Liver (tissue), 9 donors: ENCODE data around the gene DNHD1. TPM values are rescaled to one million over a fixed set of nuclear protein-coding genes. Genes with fewer than 3 reads are reported as not detected.

Experiments used
- DNase-seq: peaks from one replicate; pipeline ENCODE4 v3.0.0-alpha.2; 2017; ENCODE audit warnings: low spot score
- H3K27ac ChIP-seq, 2 donors: one replicate each; pipeline ENCODE4 v1.7.0; 2013; ENCODE audit warnings: inconsistent platforms in 2 of 2, low read length in 2 of 2, control low read depth in 1 of 2, low read depth in 1 of 2, mild to moderate bottlenecking in 1 of 2
- H3K27me3 ChIP-seq, 4 donors: one replicate each; pipeline versions ENCODE4 v1.6.1 to v1.7.0; 2013; ENCODE audit warnings: low read length in 3 of 4, inconsistent platforms in 1 of 4, mild to moderate bottlenecking in 1 of 4, moderate library complexity in 1 of 4; ENCODE audit not compliant: control insufficient read depth in 4 of 4, insufficient read depth in 4 of 4
- H3K36me3 ChIP-seq, 4 donors: one replicate each; pipeline versions ENCODE4 v1.6.1 to v1.7.0; 2013; ENCODE audit warnings: low read length in 3 of 4, mild to moderate bottlenecking in 3 of 4, low read depth in 1 of 4, moderate library complexity in 1 of 4; ENCODE audit not compliant: control insufficient read depth in 4 of 4, insufficient read depth in 3 of 4
- H3K4me1 ChIP-seq, 4 donors: one replicate each; pipeline versions ENCODE4 v1.6.1 to v1.7.0; 2013; ENCODE audit warnings: low read length in 3 of 4, mild to moderate bottlenecking in 3 of 4, moderate library complexity in 1 of 4; ENCODE audit not compliant: control insufficient read depth in 4 of 4, insufficient read depth in 4 of 4
- H3K4me3 ChIP-seq, 3 donors: one replicate each; pipeline versions ENCODE4 v1.6.1 to v1.7.0; 2013; ENCODE audit warnings: low read length in 3 of 3, control low read depth in 1 of 3, low read depth in 1 of 3, mild to moderate bottlenecking in 1 of 3
- H3K9ac ChIP-seq, 2 donors: one replicate each; pipeline ENCODE4 v1.7.0; 2013; ENCODE audit warnings: low read length in 2 of 2, mild to moderate bottlenecking in 2 of 2, moderate library complexity in 2 of 2, control low read depth in 1 of 2, low read depth in 1 of 2
- H3K9me3 ChIP-seq, 4 donors: one replicate each; pipeline versions ENCODE4 v1.6.1 to v1.7.0; 2013; ENCODE audit warnings: low read length in 3 of 4; ENCODE audit not compliant: control insufficient read depth in 4 of 4
- ATF3 ChIP-seq: IDR thresholded peaks from 2 replicates; pipeline ENCODE4 v1.6.1; 2016; ENCODE audit warnings: antibody characterized with exemption
- EGR1 ChIP-seq, 2 donors: IDR thresholded peaks; 2 replicates each; pipeline ENCODE4 v1.6.1; 2016 to 2018; ENCODE audit warnings: antibody characterized with exemption in 2 of 2, low read depth in 2 of 2
- FOXA1 ChIP-seq: IDR thresholded peaks from 2 replicates; pipeline ENCODE4 v1.6.1; 2016; ENCODE audit warnings: antibody characterized with exemption
- FOXA2 ChIP-seq: IDR thresholded peaks from 2 replicates; pipeline ENCODE4 v1.6.1; 2016; ENCODE audit warnings: antibody characterized with exemption
- GABPA ChIP-seq, 2 donors: IDR thresholded peaks in 1 of 2; conservative IDR thresholded peaks in 1 of 2; 2 replicates each; pipeline ENCODE4 v1.6.1; 2016; ENCODE audit warnings: antibody characterized with exemption in 2 of 2, mild to moderate bottlenecking in 1 of 2, moderate library complexity in 1 of 2
- HNF4A ChIP-seq, 2 donors: conservative IDR thresholded peaks; 2 replicates each; pipeline ENCODE4 v1.6.1; 2016; ENCODE audit warnings: antibody characterized with exemption in 2 of 2, mild to moderate bottlenecking in 2 of 2
- HNF4G ChIP-seq: IDR thresholded peaks from 2 replicates; pipeline ENCODE4 v1.6.1; 2016; ENCODE audit warnings: antibody characterized with exemption
- JUND ChIP-seq, 2 donors: IDR thresholded peaks; 2 replicates each; pipeline ENCODE4 v1.6.1; 2016; ENCODE audit warnings: antibody characterized with exemption in 2 of 2
- MAX ChIP-seq: IDR thresholded peaks from 2 replicates; pipeline ENCODE4 v1.6.1; 2016; ENCODE audit warnings: antibody characterized with exemption
- NR2F2 ChIP-seq: IDR thresholded peaks from 2 replicates; pipeline ENCODE4 v1.6.1; 2016; ENCODE audit warnings: antibody characterized with exemption
- RAD21 ChIP-seq, 2 donors: IDR thresholded peaks; 2 replicates each; pipeline ENCODE4 v1.6.1; 2016; ENCODE audit warnings: antibody characterized with exemption in 2 of 2, mild to moderate bottlenecking in 2 of 2
- RXRA ChIP-seq, 2 donors: IDR thresholded peaks; 2 replicates each; pipeline ENCODE4 v1.6.1; 2017 to 2018; ENCODE audit warnings: antibody characterized with exemption in 2 of 2, mild to moderate bottlenecking in 1 of 2
- SP1 ChIP-seq: IDR thresholded peaks from 2 replicates; pipeline ENCODE4 v1.6.1; 2018; ENCODE audit warnings: antibody characterized with exemption, mild to moderate bottlenecking
- TAF1 ChIP-seq: conservative IDR thresholded peaks from 2 replicates; pipeline ENCODE4 v1.6.1; 2016; ENCODE audit warnings: antibody characterized with exemption, mild to moderate bottlenecking
- YY1 ChIP-seq: IDR thresholded peaks from 2 replicates; pipeline ENCODE4 v1.6.1; 2016; ENCODE audit warnings: antibody characterized with exemption, mild to moderate bottlenecking
- WGBS: extraction: QIAGEN DNeasy Blood & Tissue Kit; methylation state at CpG from one replicate; pipeline ENCODE4 v1.1.7; 2013; 5-methylcytosine and 5-hydroxymethylcytosine counted together
- polyA plus RNA-seq, 2 donors: library from polyadenylated mRNA; stranded (reverse) in 1 of 2; unstranded in 1 of 2; fragments of 200-250 nt in 1 of 2; fragments of >200 nt in 1 of 2; fragmentation: Nextera tagmentation in 1 of 2; extraction: Ambion mirVana in 1 of 2; gene quantifications; one replicate each; pipeline versions ENCODE4 v1.2.1 to v1.2.3, GENCODE V29; 2013 to 2015
- total RNA-seq, 2 donors: library from RNA; depleted of rRNA; stranded (reverse); fragments of >200 nt; gene quantifications; one replicate each; pipeline ENCODE4 v1.2.3, GENCODE V29; 2014
- TF ChIP-seq, protein P1 (sequence below): IDR thresholded peaks from 2 replicates; pipeline ENCODE4 v1.6.1; 2016; ENCODE audit warnings: antibody characterized with exemption
- TF ChIP-seq, protein P2 (sequence below): fragments of 150-350 bp; IDR thresholded peaks from 2 replicates; pipeline ENCODE4 v1.5.1; 2017; ENCODE audit warnings: improper control_type of control experiment, low read depth, low read length; ENCODE audit not compliant: missing input control
- TF ChIP-seq, protein P3 (sequence below): IDR thresholded peaks from 2 replicates; pipeline ENCODE4 v1.6.1; 2016; ENCODE audit warnings: antibody characterized with exemption, mild to moderate bottlenecking
- donor health status: healthy.
- donor health status: healthy.
- donor health status: healthy.
- donor health status: healthy.
- donor health status: healthy.

DNHD1 gene
- total and polyA plus RNA-seq, 4 donors, result 2.1 to 23.6 (median 5.0) TPM

GRCh38 chr11:6452219-6452618, 44.9 kb upstream of the DNHD1 start:
- Histone ChIP-seq H3K9ac (no peak overlapping the region), H3K36me3 (peaks cover 10 to 46% (median 21%) of the 10 kb centered on the region in 4 donors), H3K27ac (no peak overlapping the region), H3K4me3 (no peak overlapping the region), H3K4me1 (no peaks in the 10 kb centered on the region), H3K9me3 (no peaks in the 10 kb centered on the region), H3K27me3 (no peaks in the 10 kb centered on the region)
- 94% methylated on average over 3 of the region's 3 CpGs for WGBS
- no peak for DNase-seq
- TF ChIP-seq, protein P1, sequence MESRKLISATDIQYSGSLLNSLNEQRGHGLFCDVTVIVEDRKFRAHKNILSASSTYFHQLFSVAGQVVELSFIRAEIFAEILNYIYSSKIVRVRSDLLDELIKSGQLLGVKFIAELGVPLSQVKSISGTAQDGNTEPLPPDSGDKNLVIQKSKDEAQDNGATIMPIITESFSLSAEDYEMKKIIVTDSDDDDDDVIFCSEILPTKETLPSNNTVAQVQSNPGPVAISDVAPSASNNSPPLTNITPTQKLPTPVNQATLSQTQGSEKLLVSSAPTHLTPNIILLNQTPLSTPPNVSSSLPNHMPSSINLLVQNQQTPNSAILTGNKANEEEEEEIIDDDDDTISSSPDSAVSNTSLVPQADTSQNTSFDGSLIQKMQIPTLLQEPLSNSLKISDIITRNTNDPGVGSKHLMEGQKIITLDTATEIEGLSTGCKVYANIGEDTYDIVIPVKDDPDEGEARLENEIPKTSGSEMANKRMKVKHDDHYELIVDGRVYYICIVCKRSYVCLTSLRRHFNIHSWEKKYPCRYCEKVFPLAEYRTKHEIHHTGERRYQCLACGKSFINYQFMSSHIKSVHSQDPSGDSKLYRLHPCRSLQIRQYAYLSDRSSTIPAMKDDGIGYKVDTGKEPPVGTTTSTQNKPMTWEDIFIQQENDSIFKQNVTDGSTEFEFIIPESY, result no peak
- no peak for TF ChIP-seq HNF4G

DNA sequence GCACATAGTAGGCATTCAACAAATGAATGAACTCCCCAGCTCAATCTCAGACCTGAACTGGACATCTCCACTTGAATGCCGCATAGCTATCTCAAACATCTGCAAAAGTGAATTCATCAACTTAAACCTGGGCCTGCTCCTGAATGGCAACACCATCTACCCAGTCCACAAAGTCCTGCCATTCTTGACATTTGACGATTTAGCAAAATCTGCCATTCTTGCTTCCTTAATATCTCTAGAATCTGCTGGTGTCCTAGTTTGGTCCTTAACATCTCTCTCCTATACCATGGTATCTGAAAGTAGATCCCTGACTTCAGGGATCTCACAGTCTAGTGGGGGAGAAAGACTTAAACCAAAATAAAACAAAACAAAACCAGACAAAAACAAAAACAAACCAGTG, 43.9 kb upstream of the DNHD1 start:
- Histone ChIP-seq H3K9me3 (no peaks in the 10 kb centered on the region), H3K9ac (no peak overlapping the region), H3K4me1 (no peaks in the 10 kb centered on the region), H3K27ac (no peak overlapping the region), H3K27me3 (no peaks in the 10 kb centered on the region), H3K36me3 (peaks cover 10 to 54% (median 22%) of the 10 kb centered on the region in 4 donors), H3K4me3 (no peak overlapping the region)
- no peak for DNase-seq
- no peak for TF ChIP-seq NR2F2
- TF ChIP-seq MAX, result no peak
- no peak for TF ChIP-seq YY1
- TF ChIP-seq EGR1 (IDR thresholded peaks at IDR 0.05; ENCODE audit: low read depth in 2 of 2), result no peak
- no peak for TF ChIP-seq SP1
- no peak for TF ChIP-seq JUND (IDR thresholded peaks at IDR 0.05)
- no peak for TF ChIP-seq TAF1
- TF ChIP-seq ATF3, result no peak
- TF ChIP-seq FOXA1, result no peak
- TF ChIP-seq, protein P1, result no peak
- TF ChIP-seq HNF4G, result no peak
- TF ChIP-seq FOXA2, result no peak
- TF ChIP-seq, protein P2, sequence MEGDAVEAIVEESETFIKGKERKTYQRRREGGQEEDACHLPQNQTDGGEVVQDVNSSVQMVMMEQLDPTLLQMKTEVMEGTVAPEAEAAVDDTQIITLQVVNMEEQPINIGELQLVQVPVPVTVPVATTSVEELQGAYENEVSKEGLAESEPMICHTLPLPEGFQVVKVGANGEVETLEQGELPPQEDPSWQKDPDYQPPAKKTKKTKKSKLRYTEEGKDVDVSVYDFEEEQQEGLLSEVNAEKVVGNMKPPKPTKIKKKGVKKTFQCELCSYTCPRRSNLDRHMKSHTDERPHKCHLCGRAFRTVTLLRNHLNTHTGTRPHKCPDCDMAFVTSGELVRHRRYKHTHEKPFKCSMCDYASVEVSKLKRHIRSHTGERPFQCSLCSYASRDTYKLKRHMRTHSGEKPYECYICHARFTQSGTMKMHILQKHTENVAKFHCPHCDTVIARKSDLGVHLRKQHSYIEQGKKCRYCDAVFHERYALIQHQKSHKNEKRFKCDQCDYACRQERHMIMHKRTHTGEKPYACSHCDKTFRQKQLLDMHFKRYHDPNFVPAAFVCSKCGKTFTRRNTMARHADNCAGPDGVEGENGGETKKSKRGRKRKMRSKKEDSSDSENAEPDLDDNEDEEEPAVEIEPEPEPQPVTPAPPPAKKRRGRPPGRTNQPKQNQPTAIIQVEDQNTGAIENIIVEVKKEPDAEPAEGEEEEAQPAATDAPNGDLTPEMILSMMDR, result no peak
- no peak for TF ChIP-seq RAD21 (IDR thresholded peaks at IDR 0.05)
- TF ChIP-seq HNF4A (conservative IDR thresholded peaks at IDR 0.05), result no peak
- TF ChIP-seq GABPA (IDR thresholded peaks at IDR 0.05 in 1 of 2, conservative IDR thresholded peaks at IDR 0.05 in 1 of 2), result no peak
- no peak for TF ChIP-seq RXRA (IDR thresholded peaks at IDR 0.05)
- TF ChIP-seq, protein P3, sequence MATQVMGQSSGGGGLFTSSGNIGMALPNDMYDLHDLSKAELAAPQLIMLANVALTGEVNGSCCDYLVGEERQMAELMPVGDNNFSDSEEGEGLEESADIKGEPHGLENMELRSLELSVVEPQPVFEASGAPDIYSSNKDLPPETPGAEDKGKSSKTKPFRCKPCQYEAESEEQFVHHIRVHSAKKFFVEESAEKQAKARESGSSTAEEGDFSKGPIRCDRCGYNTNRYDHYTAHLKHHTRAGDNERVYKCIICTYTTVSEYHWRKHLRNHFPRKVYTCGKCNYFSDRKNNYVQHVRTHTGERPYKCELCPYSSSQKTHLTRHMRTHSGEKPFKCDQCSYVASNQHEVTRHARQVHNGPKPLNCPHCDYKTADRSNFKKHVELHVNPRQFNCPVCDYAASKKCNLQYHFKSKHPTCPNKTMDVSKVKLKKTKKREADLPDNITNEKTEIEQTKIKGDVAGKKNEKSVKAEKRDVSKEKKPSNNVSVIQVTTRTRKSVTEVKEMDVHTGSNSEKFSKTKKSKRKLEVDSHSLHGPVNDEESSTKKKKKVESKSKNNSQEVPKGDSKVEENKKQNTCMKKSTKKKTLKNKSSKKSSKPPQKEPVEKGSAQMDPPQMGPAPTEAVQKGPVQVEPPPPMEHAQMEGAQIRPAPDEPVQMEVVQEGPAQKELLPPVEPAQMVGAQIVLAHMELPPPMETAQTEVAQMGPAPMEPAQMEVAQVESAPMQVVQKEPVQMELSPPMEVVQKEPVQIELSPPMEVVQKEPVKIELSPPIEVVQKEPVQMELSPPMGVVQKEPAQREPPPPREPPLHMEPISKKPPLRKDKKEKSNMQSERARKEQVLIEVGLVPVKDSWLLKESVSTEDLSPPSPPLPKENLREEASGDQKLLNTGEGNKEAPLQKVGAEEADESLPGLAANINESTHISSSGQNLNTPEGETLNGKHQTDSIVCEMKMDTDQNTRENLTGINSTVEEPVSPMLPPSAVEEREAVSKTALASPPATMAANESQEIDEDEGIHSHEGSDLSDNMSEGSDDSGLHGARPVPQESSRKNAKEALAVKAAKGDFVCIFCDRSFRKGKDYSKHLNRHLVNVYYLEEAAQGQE, result no peak
- WGBS, result 98% methylated on average over 2 of the region's 2 CpGs
